Aorta (tissue), 5 donors: Measurements from ENCODE around the gene TTLL11. TPM values are rescaled to one million over a fixed set of nuclear protein-coding genes. Genes with fewer than 3 reads are reported as not detected.

Source experiments
- ATAC-seq: fragments of 200-7000 bp; cut with Tn5 transposase; one replicate; pipeline ENCODE4 v1.9.1; 2022; ENCODE audit warnings: moderate library complexity; ENCODE audit not compliant: low FRiP score
- DNase-seq, 2 donors: peaks; one replicate each; pipeline ENCODE4 v3.0.0-alpha.2; 2020
- H3K27ac ChIP-seq, 2 donors: one replicate each; pipeline ENCODE4 v1.5.1; 2013; ENCODE audit warnings: low read length in 2 of 2, mild to moderate bottlenecking in 2 of 2, moderate library complexity in 2 of 2, control low read depth in 1 of 2, inconsistent platforms in 1 of 2, low read depth in 1 of 2
- H3K27me3 ChIP-seq, 2 donors: one replicate each; pipeline ENCODE4 v1.6.1; 2013; ENCODE audit warnings: control low read depth in 1 of 2, low read length in 1 of 2, mild to moderate bottlenecking in 1 of 2, moderate library complexity in 1 of 2; ENCODE audit not compliant: insufficient read depth in 2 of 2, control insufficient read depth in 1 of 2
- H3K36me3 ChIP-seq, 2 donors: one replicate each; pipeline ENCODE4 v1.6.1; 2013; ENCODE audit warnings: control low read depth in 1 of 2, low read length in 1 of 2, mild to moderate bottlenecking in 1 of 2; ENCODE audit not compliant: insufficient read depth in 2 of 2, control insufficient read depth in 1 of 2
- H3K4me1 ChIP-seq, 2 donors: one replicate each; pipeline ENCODE4 v1.6.1; 2013; ENCODE audit warnings: low read length in 2 of 2, control low read depth in 1 of 2, mild to moderate bottlenecking in 1 of 2, moderate library complexity in 1 of 2; ENCODE audit not compliant: insufficient read depth in 2 of 2, control insufficient read depth in 1 of 2
- H3K4me3 ChIP-seq, 2 donors: one replicate each; pipeline ENCODE4 v1.5.1; 2013; ENCODE audit warnings: low read length in 2 of 2, control low read depth in 1 of 2, mild to moderate bottlenecking in 1 of 2
- H3K9me3 ChIP-seq: one replicate; pipeline ENCODE4 v1.6.1; 2013; ENCODE audit warnings: mild to moderate bottlenecking, low read length; ENCODE audit not compliant: control insufficient read depth
- whole genome bisulfite sequencing, 2 donors: extraction: QIAGEN DNeasy Blood & Tissue Kit; methylation state at CpG; one replicate each; pipeline ENCODE4 v1.1.7; 2013; 5-methylcytosine and 5-hydroxymethylcytosine counted together
- intact Hi-C, 2 donors: fragments of 100-400 bp; cut with DNase I; formaldehyde crosslinking; loops; one replicate each; pipeline versions ENCODE4 v1.14.2 to v1.15.0; 2022
- polyA plus RNA-seq, 2 donors: library from polyadenylated mRNA; stranded (reverse); fragments of 200-250 nt; gene quantifications; one replicate each; pipeline ENCODE4 v1.2.3, GENCODE V29; 2013
- total RNA-seq, 2 donors: library from RNA; stranded (reverse); fragmentation: NEBNext Ultra II Directional; extraction: Animal tissue kit (Norgen Biotek cat#: 25700); gene quantifications; one replicate each; pipeline ENCODE4 v1.2.1, GENCODE V29; 2021
- donor health status: healthy with polysubstance abuse.
- donor health status: Bipolar disorder and iron deficiency.
- donor health status: DM: no; HTN: no; CAD: no.
- donor health status: DM: no; HTN: no; CAD: no.
- donor health status: DM: yes; HTN: yes; CAD: no.

TTLL11 gene
- total and polyA plus RNA-seq, 4 donors, result 7.7 to 31.4 (median 18.3) TPM

- no peaks in the 10 kb centered on the region for H3K27me3 ChIP-seq
- H3K4me1 ChIP-seq, result no peaks in the 10 kb centered on the region
- no peak overlapping the region for H3K27ac ChIP-seq
- DNase-seq (no peak), ATAC-seq (no peak)
- intact Hi-C loops, result no loop called here
- peaks cover 0 to 3% of the 10 kb centered on the region in 2 donors for H3K36me3 ChIP-seq
- WGBS, 2 donors, result 73 to 82% methylated on average over 10 of the region's 10 CpGs
- H3K4me3 ChIP-seq, result no peak overlapping the region
- H3K9me3 ChIP-seq, result no peaks in the 10 kb centered on the region
Observed at GRCh38 chr9:121939643-121940042, 153.5 kb downstream of the TTLL11 start.

- 90 to 93% methylated on average over 3 of the region's 3 CpGs for WGBS, 2 donors
- H3K27ac ChIP-seq, result no peak overlapping the region
- H3K4me3 ChIP-seq, result no peak overlapping the region
- ATAC-seq (no peak), DNase-seq (no peak)
- no peaks in the 10 kb centered on the region for H3K27me3 ChIP-seq
- H3K36me3 ChIP-seq, result peaks cover 0 to 3% of the 10 kb centered on the region in 2 donors
- H3K4me1 ChIP-seq, result no peaks in the 10 kb centered on the region
- intact Hi-C loops, result no loop called here
- no peaks in the 10 kb centered on the region for H3K9me3 ChIP-seq
Observed at GRCh38 chr9:121938621-121939020, 154.5 kb downstream of the TTLL11 start.

GRCh38 chr9:121937240-121937639 is 155.9 kb downstream of the TTLL11 start:
- intact Hi-C loops, result no loop called here
- 94 to 99% methylated on average over 2 of the region's 2 CpGs for WGBS, 2 donors
- no peak overlapping the region for H3K4me3 ChIP-seq
- H3K9me3 ChIP-seq, result no peaks in the 10 kb centered on the region
- H3K4me1 ChIP-seq, result no peaks in the 10 kb centered on the region
- no peak overlapping the region for H3K27ac ChIP-seq
- H3K36me3 ChIP-seq, result no peaks in the 10 kb centered on the region
- ATAC-seq (no peak), DNase-seq (no peak)
- no peaks in the 10 kb centered on the region for H3K27me3 ChIP-seq

GRCh38 chr9:121935739-121936138 is 157.4 kb downstream of the TTLL11 start:
- Histone ChIP-seq H3K4me1 (no peaks in the 10 kb centered on the region), H3K27me3 (no peaks in the 10 kb centered on the region), H3K9me3 (no peaks in the 10 kb centered on the region), H3K4me3 (no peak overlapping the region), H3K27ac (no peak overlapping the region), H3K36me3 (no peaks in the 10 kb centered on the region)
- WGBS, 2 donors, result 92 to 93% methylated on average over 9 of the region's 9 CpGs
- intact Hi-C loops, result no loop called here
- ATAC-seq (no peak), DNase-seq (no peak)

GRCh38 chr9:121930956-121931355 is 162.2 kb downstream of the TTLL11 start:
- H3K9me3 ChIP-seq, result no peaks in the 10 kb centered on the region
- DNase-seq, result no peak
- no peak overlapping the region for H3K27ac ChIP-seq
- no peaks in the 10 kb centered on the region for H3K36me3 ChIP-seq
- H3K4me3 ChIP-seq, result no peak overlapping the region
- peaks cover 0 to 5% of the 10 kb centered on the region in 2 donors for H3K4me1 ChIP-seq
- ATAC-seq, result no peak
- 87 to 88% methylated on average over 5 of the region's 5 CpGs for WGBS, 2 donors
- no peaks in the 10 kb centered on the region for H3K27me3 ChIP-seq
- intact Hi-C loops, result no loop called here

GRCh38 chr9:121929893-121930875 is 162.9 kb downstream of the TTLL11 start:
- Histone ChIP-seq H3K27ac (no peak overlapping the region), H3K27me3 (no peaks in the 10 kb centered on the region), H3K4me1 (peaks cover 0 to 5% of the 10 kb centered on the region in 2 donors), H3K4me3 (no peak overlapping the region), H3K9me3 (no peaks in the 10 kb centered on the region), H3K36me3 (no peaks in the 10 kb centered on the region)
- ATAC-seq (no peak), DNase-seq (no peak)
- 88 to 91% methylated on average over 12 of the region's 12 CpGs for WGBS, 2 donors
- intact Hi-C loops, result no loop called here

- DNase-seq, result no peak
- intact Hi-C loops, result no loop called here
Observed at GRCh38 chr9:121927636-121928035, 165.5 kb downstream of the TTLL11 start.

GRCh38 chr9:121927081-121927480 is 166.0 kb downstream of the TTLL11 start:
- Histone ChIP-seq H3K27me3 (no peaks in the 10 kb centered on the region), H3K4me1 (peaks cover 0 to 5% of the 10 kb centered on the region in 2 donors), H3K36me3 (no peaks in the 10 kb centered on the region), H3K27ac (no peak overlapping the region), H3K4me3 (no peak overlapping the region), H3K9me3 (no peaks in the 10 kb centered on the region)
- 83 to 85% methylated on average over 5 of the region's 5 CpGs for WGBS, 2 donors
- no peak for DNase-seq
- intact Hi-C loops, result no loop called here
- no peak for ATAC-seq

More at GRCh38 chr9:121927636-121928035, 165.5 kb downstream of the TTLL11 start:
- no peak overlapping the region for H3K27ac ChIP-seq
- H3K36me3 ChIP-seq, result no peaks in the 10 kb centered on the region
- no peaks in the 10 kb centered on the region for H3K27me3 ChIP-seq
- H3K4me3 ChIP-seq, result no peak overlapping the region
- 97 to 100% methylated on average over 1 of the region's 1 CpG for WGBS, 2 donors
- no peaks in the 10 kb centered on the region for H3K9me3 ChIP-seq
- peaks cover 0 to 5% of the 10 kb centered on the region in 2 donors for H3K4me1 ChIP-seq
- ATAC-seq, result no peak

GRCh38 chr9:121926351-121926801 is 166.7 kb downstream of the TTLL11 start:
- WGBS, 2 donors, result 11 to 19% methylated on average over 10 of the region's 10 CpGs
- H3K36me3 ChIP-seq, result no peaks in the 10 kb centered on the region
- H3K4me1 ChIP-seq, result peaks cover 0 to 5% of the 10 kb centered on the region in 2 donors
- H3K9me3 ChIP-seq, result no peaks in the 10 kb centered on the region
- ATAC-seq (peak; percentile 51), DNase-seq (no peak)
- intact Hi-C loops, result no loop called here
- H3K4me3 ChIP-seq, result no peak overlapping the region
- no peak overlapping the region for H3K27ac ChIP-seq
- H3K27me3 ChIP-seq, result no peaks in the 10 kb centered on the region
